BE2C (cell line): Measurements from ENCODE around the gene KIFBP.

Experiments used
- DNase-seq: peaks from one replicate; pipeline ENCODE4 v3.0.0-alpha.2; 2020
- H3K27me3 ChIP-seq: fragments of 250-450 bp; sonication (Bioruptor Pico); 2 replicates; pipeline ENCODE4 v1.5.1; 2020; ENCODE audit warnings: mild to moderate bottlenecking
- H3K36me3 ChIP-seq: fragments of 250-450 bp; sonication (Bioruptor Pico); 2 replicates; pipeline ENCODE4 v1.5.1; 2020; ENCODE audit warnings: mild to moderate bottlenecking
- H3K4me1 ChIP-seq: fragments of 250-450 bp; sonication (Bioruptor Pico); 2 replicates; pipeline ENCODE4 v1.5.1; 2020
- H3K4me3 ChIP-seq: 2 replicates; pipeline ENCODE4 v1.5.1; 2011; ENCODE audit warnings: low read depth, low read length
- H3K9me3 ChIP-seq: fragments of 250-450 bp; sonication (Bioruptor Pico); 2 replicates; pipeline ENCODE4 v1.5.1; 2020
- TF ChIP-seq, protein P1 (sequence below): IDR thresholded peaks from 2 replicates; pipeline ENCODE4 v1.5.1; 2012; ENCODE audit warnings: mild to moderate bottlenecking, low read depth, low read length

KIFBP gene

DNA sequence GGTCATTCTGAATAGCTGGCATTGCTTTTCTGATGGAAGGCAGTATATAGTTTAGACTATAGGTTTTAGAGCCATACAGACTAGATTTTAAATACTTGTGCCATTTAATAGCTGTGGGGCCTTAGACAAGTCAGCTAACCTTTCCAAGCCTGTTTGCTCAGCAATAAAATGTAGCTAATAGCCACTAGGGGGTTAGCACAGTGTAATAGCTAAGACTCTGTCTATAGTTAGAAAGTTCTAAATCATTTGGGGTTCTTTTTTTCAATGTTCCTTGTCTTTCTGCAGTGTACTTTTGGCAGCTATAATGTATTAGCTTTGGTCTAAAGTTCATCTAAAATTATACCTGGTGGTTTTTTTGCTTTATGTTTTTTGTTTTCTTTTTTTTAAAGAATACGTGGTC lies 7.5 kb upstream of the KIFBP start:
- Histone ChIP-seq H3K4me3 (no peak overlapping the region), H3K4me1 (no peaks in the 10 kb centered on the region), H3K27me3 (no peaks in the 10 kb centered on the region), H3K36me3 (peaks cover 83% of the 10 kb centered on the region), H3K9me3 (no peaks in the 10 kb centered on the region)
- TF ChIP-seq, protein P1, sequence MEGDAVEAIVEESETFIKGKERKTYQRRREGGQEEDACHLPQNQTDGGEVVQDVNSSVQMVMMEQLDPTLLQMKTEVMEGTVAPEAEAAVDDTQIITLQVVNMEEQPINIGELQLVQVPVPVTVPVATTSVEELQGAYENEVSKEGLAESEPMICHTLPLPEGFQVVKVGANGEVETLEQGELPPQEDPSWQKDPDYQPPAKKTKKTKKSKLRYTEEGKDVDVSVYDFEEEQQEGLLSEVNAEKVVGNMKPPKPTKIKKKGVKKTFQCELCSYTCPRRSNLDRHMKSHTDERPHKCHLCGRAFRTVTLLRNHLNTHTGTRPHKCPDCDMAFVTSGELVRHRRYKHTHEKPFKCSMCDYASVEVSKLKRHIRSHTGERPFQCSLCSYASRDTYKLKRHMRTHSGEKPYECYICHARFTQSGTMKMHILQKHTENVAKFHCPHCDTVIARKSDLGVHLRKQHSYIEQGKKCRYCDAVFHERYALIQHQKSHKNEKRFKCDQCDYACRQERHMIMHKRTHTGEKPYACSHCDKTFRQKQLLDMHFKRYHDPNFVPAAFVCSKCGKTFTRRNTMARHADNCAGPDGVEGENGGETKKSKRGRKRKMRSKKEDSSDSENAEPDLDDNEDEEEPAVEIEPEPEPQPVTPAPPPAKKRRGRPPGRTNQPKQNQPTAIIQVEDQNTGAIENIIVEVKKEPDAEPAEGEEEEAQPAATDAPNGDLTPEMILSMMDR, result peak; percentile 42
- DNase-seq, result no peak

GRCh38 chr10:68982389-68982788 lies 6.2 kb upstream of the KIFBP start:
- TF ChIP-seq, protein P1, result no peak
- H3K27me3 ChIP-seq, result no peaks in the 10 kb centered on the region
- peaks cover 71% of the 10 kb centered on the region for H3K36me3 ChIP-seq
- H3K4me1 ChIP-seq, result no peaks in the 10 kb centered on the region
- no peaks in the 10 kb centered on the region for H3K9me3 ChIP-seq
- H3K4me3 ChIP-seq, result no peak overlapping the region
- no peak for DNase-seq

DNA sequence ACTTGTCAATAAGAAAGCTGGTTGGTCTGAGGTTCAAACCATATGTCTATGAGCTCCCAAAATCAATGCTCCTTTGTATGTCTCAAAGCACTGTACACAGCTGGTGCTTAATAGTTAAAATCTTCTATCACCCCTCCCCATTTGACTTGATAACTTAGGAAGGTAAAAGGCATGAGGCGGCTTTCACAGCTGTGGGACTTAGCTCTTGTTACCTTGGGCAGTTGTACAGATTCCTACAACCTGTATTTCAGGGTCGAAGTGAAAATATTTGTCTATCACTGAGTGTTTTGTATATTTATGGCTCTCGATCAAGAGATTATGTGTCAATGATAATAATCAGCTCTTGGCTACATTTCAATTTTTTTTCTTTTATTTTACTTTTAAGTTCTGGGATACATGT lies 992 bp upstream of the KIFBP start:
- Histone ChIP-seq H3K4me3 (no peak overlapping the region), H3K27me3 (no peaks in the 10 kb centered on the region), H3K4me1 (no peaks in the 10 kb centered on the region), H3K36me3 (peaks cover 23% of the 10 kb centered on the region), H3K9me3 (no peaks in the 10 kb centered on the region)
- no peak for DNase-seq
- TF ChIP-seq, protein P1, result no peak

DNA sequence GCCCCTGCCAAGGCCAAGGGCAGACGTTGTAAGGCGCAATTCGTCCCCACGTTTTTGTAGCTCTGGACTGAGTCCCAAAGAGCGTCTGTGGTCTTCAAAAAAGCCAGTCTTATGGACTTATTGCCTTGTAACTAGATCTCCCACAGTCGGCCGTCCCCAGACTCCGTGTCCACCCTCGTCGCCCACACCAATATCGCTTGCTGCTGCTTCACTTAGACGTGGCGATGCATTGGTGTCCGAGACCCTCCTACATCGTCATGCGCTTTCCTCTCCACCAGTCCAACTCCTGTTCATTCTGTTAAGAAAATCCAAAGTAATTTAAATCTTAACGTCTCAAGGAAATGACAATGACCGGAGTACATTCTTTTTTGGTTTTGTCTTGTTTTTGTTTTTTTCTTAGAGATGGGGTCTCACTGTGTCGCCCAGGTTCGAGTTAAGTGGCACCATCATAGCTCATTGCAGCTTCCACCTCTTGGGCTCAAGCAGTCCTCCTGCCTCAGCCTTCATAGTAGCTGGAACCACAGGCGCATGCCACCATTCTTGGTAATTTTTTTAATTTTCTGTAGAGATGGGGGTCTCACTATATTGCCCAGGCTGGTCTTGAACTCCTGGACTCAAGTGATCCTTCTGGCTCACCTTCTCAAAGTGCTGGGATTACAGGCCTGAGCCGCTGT lies 851 bp downstream of the KIFBP start:
- Histone ChIP-seq H3K4me3 (peak overlapping the region; percentile 95), H3K36me3 (peaks cover 10% of the 10 kb centered on the region), H3K27me3 (no peaks in the 10 kb centered on the region), H3K9me3 (no peaks in the 10 kb centered on the region), H3K4me1 (no peaks in the 10 kb centered on the region)
- no peak for DNase-seq
- TF ChIP-seq, protein P1, result no peak

- no peak for DNase-seq
- Histone ChIP-seq H3K4me1 (no peaks in the 10 kb centered on the region), H3K9me3 (no peaks in the 10 kb centered on the region), H3K27me3 (no peaks in the 10 kb centered on the region), H3K36me3 (no peaks in the 10 kb centered on the region), H3K4me3 (no peak overlapping the region)
- TF ChIP-seq, protein P1, result no peak
Measured at GRCh38 chr10:68992636-68993440, 4.2 kb downstream of the KIFBP start.

- Histone ChIP-seq H3K9me3 (no peaks in the 10 kb centered on the region), H3K4me3 (no peak overlapping the region), H3K4me1 (no peaks in the 10 kb centered on the region), H3K36me3 (no peaks in the 10 kb centered on the region), H3K27me3 (no peaks in the 10 kb centered on the region)
- TF ChIP-seq, protein P1, result no peak
- DNase-seq, result no peak
Measured at GRCh38 chr10:68997211-68997610, 8.6 kb downstream of the KIFBP start.
